NCI-H446 (cell line): ENCODE results near the gene PEX11G.
"Not testable (repeated sequence)": the region's sequence is repeated elsewhere in the genome, so short reads cannot be mapped to it uniquely, and the experiment has no call there.

Source experiments
- DNase-seq, 2 experiments: peaks; one replicate each; lab custom pipeline; 2025; lab: John Stamatoyannopoulos, UW

The PEX11G gene

GRCh38 chr19:7433456-7433855, 55.4 kb downstream of the PEX11G start:
- DNase-seq, result not testable (repeated sequence)

- no peak for DNase-seq
Observed at GRCh38 chr19:7429638-7430282, 59.1 kb downstream of the PEX11G start.

GRCh38 chr19:7428651-7429113, 60.2 kb downstream of the PEX11G start:
- DNase-seq, result no peak

GRCh38 chr19:7427944-7428343, 60.9 kb downstream of the PEX11G start:
- no peak for DNase-seq

GRCh38 chr19:7426986-7427385, 61.8 kb downstream of the PEX11G start:
- no peak for DNase-seq
